IMR-90 (cell line): ENCODE measurements around the gene HSD17B14. TPM values are rescaled to one million over a fixed set of nuclear protein-coding genes. Genes with fewer than 3 reads are reported as not detected.
A peak's percentile ranks its signal among the peaks of the same experiment; 100 is the strongest.

Source experiments
- ATAC-seq: fragments of 200-7000 bp; cut with Tn5 transposase; 2 replicates; pipeline ENCODE4 v1.9.1; 2020; ENCODE audit warnings: low read depth, mild to moderate bottlenecking, moderate library complexity
- BruUV-seq: library from RNA; stranded (reverse); fragments of 400-500 nt; replicated peaks from 2 replicates; lab custom pipeline; 2021; lab: Mats Ljungman, UMichigan
- CTCF ChIA-PET: fragments of 300-600 bp; formaldehyde crosslinking; extraction: SDS; loops from one replicate; lab custom pipeline; 2021; ENCODE audit warnings: antibody characterized with exemption; lab: Yijun Ruan, JAX
- POLR2A ChIA-PET: fragments of 300-600 bp; sonication (Branson Sonifier 250); formaldehyde crosslinking; loops from one replicate; lab custom pipeline; 2022; ENCODE audit warnings: antibody characterized with exemption; ENCODE audit not compliant: unreplicated experiment; lab: Charles Lee
- DNase-seq: peaks from one replicate; pipeline ENCODE4 v3.0.0; 2013
- H2AFZ ChIP-seq: replicated peaks from 2 replicates; pipeline ENCODE3; 2013; ENCODE audit warnings: low read length, mild to moderate bottlenecking; ENCODE audit not compliant: poor library complexity
- H2AK5ac ChIP-seq: 2 replicates; pipeline ENCODE4 v1.6.1; 2013; ENCODE audit warnings: low read depth, low read length, inconsistent platforms
- H2AK9ac ChIP-seq: replicated peaks from 2 replicates; pipeline ENCODE3; 2013; ENCODE audit warnings: mild to moderate bottlenecking, low read depth, low read length, moderate library complexity; ENCODE audit not compliant: poor library complexity
- H2BK120ac ChIP-seq: 2 replicates; pipeline ENCODE4 v1.6.1; 2013; ENCODE audit warnings: low read depth, low read length, inconsistent platforms
- H2BK15ac ChIP-seq: 3 replicates; pipeline ENCODE4 v1.6.1; 2013; ENCODE audit warnings: low read depth, low read length, inconsistent platforms
- H2BK20ac ChIP-seq: 2 replicates; pipeline ENCODE4 v1.6.1; 2013; ENCODE audit warnings: low read depth, mild to moderate bottlenecking, inconsistent platforms, low read length, moderate library complexity
- H2BK5ac ChIP-seq: 2 replicates; pipeline ENCODE4 v1.6.1; 2013; ENCODE audit warnings: mild to moderate bottlenecking, low read depth, low read length, inconsistent platforms; ENCODE audit not compliant: poor library complexity, severe bottlenecking
- H3K14ac ChIP-seq: replicated peaks from 2 replicates; pipeline ENCODE4 v1.6.1; 2013; ENCODE audit warnings: low read depth, low read length, inconsistent platforms
- H3K18ac ChIP-seq: 2 replicates; pipeline ENCODE4 v1.6.1; 2013; ENCODE audit warnings: low read depth, low read length, control low read depth
- H3K23ac ChIP-seq: 2 replicates; pipeline ENCODE4 v1.6.1; 2013; ENCODE audit warnings: low read depth, low read length, inconsistent platforms
- H3K27ac ChIP-seq: 2 replicates; pipeline ENCODE4 v1.5.1; 2013; ENCODE audit warnings: mild to moderate bottlenecking, control low read depth, low read length; ENCODE audit not compliant: insufficient read depth
- H3K27me3 ChIP-seq: 2 replicates; pipeline ENCODE4 v1.6.1; 2013; ENCODE audit warnings: low read length; ENCODE audit not compliant: control insufficient read depth, insufficient read depth
- H3K36me3 ChIP-seq: 2 replicates; pipeline ENCODE4 v1.6.1; 2013; ENCODE audit warnings: low read length, mixed read lengths; ENCODE audit not compliant: control insufficient read depth, insufficient read depth
- H3K4ac ChIP-seq: 2 replicates; pipeline ENCODE4 v1.6.1; 2013; ENCODE audit warnings: low read depth, low read length, inconsistent platforms
- H3K4me1 ChIP-seq: 2 replicates; pipeline ENCODE4 v1.6.1; 2013; ENCODE audit warnings: low read length, mixed read lengths; ENCODE audit not compliant: control insufficient read depth, insufficient read depth
- H3K4me2 ChIP-seq: 2 replicates; pipeline ENCODE4 v1.6.1; 2013; ENCODE audit warnings: low read depth, mild to moderate bottlenecking, control low read depth, low read length, moderate library complexity
- H3K4me3 ChIP-seq: 2 replicates; pipeline ENCODE4 v1.5.1; 2013; ENCODE audit warnings: low read depth, mild to moderate bottlenecking, control low read depth, low read length, moderate library complexity; ENCODE audit not compliant: insufficient read depth
- H3K56ac ChIP-seq: 2 replicates; pipeline ENCODE4 v1.6.1; 2013; ENCODE audit warnings: low read length, inconsistent platforms; ENCODE audit not compliant: insufficient read depth; ENCODE audit errors: extremely low read depth
- H3K79me1 ChIP-seq, 2 experiments: 2 replicates each; pipeline ENCODE4 v1.6.1; 2013; ENCODE audit warnings: low read length in 2 of 2, inconsistent platforms in 1 of 2, low read depth in 1 of 2
- H3K9ac ChIP-seq: 2 replicates; pipeline ENCODE4 v1.6.1; 2013; ENCODE audit warnings: low read depth, low read length, control low read depth
- H3K9me1 ChIP-seq: 2 replicates; pipeline ENCODE4 v1.6.1; 2013; ENCODE audit warnings: low read length, inconsistent platforms; ENCODE audit not compliant: insufficient read depth
- H3K9me3 ChIP-seq: 2 replicates; pipeline ENCODE4 v1.6.1; 2013; ENCODE audit warnings: low read length; ENCODE audit not compliant: control insufficient read depth, insufficient read depth
- H4K20me1 ChIP-seq: 2 replicates; pipeline ENCODE4 v1.6.1; 2013; ENCODE audit warnings: low read length, inconsistent platforms; ENCODE audit not compliant: insufficient read depth
- H4K5ac ChIP-seq: 2 replicates; pipeline ENCODE4 v1.6.1; 2013; ENCODE audit warnings: mild to moderate bottlenecking, low read depth, low read length, control low read depth
- H4K8ac ChIP-seq, 2 experiments: 2 replicates each; pipeline ENCODE4 v1.6.1; 2013; ENCODE audit warnings: low read depth in 2 of 2, low read length in 2 of 2, control low read depth in 1 of 2, inconsistent platforms in 1 of 2
- H4K91ac ChIP-seq: 2 replicates; pipeline ENCODE4 v1.6.1; 2013; ENCODE audit warnings: low read depth, low read length, inconsistent platforms; ENCODE audit not compliant: insufficient read depth
- SMC3 ChIP-seq: fragments of 150-350 bp; IDR thresholded peaks from 2 replicates; pipeline ENCODE4 v1.6.1; 2016; ENCODE audit warnings: low read depth, mild to moderate bottlenecking, antibody characterized with exemption, low read length, moderate library complexity
- WGBS, 2 experiments: methylation state at CpG; one replicate each; pipeline versions ENCODE4 v1.1.5 to v1.1.7; 2013; ENCODE audit warnings: missing lambda C conversion rate in 2 of 2; ENCODE audit not compliant: insufficient read length in 1 of 2; ENCODE audit errors: extremely low coverage in 2 of 2; 5-methylcytosine and 5-hydroxymethylcytosine counted together
- dilution Hi-C: fragments of 300-500 bp; cut with HindIII; formaldehyde crosslinking; loops from one replicate; pipeline ENCODE4 v1.14.3; 2018; ENCODE audit warnings: low sequenced_read_pairs; ENCODE audit not compliant: unreplicated experiment
- in situ Hi-C: fragments of 300-500 bp; cut with MboI; formaldehyde crosslinking; loops from 3 replicates; pipeline ENCODE4 v1.14.3; 2019; ENCODE audit warnings: low sequenced_read_pairs, inconsistent platforms, mixed read lengths
- intact Hi-C: fragments of 100-400 bp; cut with micrococcal nuclease; formaldehyde crosslinking; loops from 2 replicates; pipeline ENCODE4 v1.10.0; 2022
- polyA plus RNA-seq, 3 experiments: library from polyadenylated mRNA; depleted of rRNA; stranded (reverse); fragments of >200 nt; gene quantifications; 2 replicates each; pipeline ENCODE4 v1.2.3, GENCODE V29; 2012; ENCODE audit warnings: low replicate concordance in 1 of 3
- total RNA-seq: library from RNA; depleted of rRNA; stranded (reverse); fragments of >200 nt; gene quantifications from 2 replicates; pipeline ENCODE4 v1.2.3, GENCODE V29; 2012
- TF ChIP-seq, protein P1 (sequence below): fragments of 150-350 bp; IDR thresholded peaks from 2 replicates; pipeline ENCODE4 v1.6.1; 2016; ENCODE audit warnings: low read depth, mild to moderate bottlenecking, low read length, moderate library complexity, borderline replicate concordance
- TF ChIP-seq, protein P2 (sequence below): fragments of 150-350 bp; IDR thresholded peaks from 2 replicates; pipeline ENCODE4 v1.6.1; 2017; ENCODE audit warnings: mild to moderate bottlenecking, antibody characterized with exemption, low read length, low read depth

HSD17B14 gene
- total and polyA plus RNA-seq, 2 of the 4 experiments (the other 2 are of a cell fraction), result 0.54 to 4.5 TPM

DNA sequence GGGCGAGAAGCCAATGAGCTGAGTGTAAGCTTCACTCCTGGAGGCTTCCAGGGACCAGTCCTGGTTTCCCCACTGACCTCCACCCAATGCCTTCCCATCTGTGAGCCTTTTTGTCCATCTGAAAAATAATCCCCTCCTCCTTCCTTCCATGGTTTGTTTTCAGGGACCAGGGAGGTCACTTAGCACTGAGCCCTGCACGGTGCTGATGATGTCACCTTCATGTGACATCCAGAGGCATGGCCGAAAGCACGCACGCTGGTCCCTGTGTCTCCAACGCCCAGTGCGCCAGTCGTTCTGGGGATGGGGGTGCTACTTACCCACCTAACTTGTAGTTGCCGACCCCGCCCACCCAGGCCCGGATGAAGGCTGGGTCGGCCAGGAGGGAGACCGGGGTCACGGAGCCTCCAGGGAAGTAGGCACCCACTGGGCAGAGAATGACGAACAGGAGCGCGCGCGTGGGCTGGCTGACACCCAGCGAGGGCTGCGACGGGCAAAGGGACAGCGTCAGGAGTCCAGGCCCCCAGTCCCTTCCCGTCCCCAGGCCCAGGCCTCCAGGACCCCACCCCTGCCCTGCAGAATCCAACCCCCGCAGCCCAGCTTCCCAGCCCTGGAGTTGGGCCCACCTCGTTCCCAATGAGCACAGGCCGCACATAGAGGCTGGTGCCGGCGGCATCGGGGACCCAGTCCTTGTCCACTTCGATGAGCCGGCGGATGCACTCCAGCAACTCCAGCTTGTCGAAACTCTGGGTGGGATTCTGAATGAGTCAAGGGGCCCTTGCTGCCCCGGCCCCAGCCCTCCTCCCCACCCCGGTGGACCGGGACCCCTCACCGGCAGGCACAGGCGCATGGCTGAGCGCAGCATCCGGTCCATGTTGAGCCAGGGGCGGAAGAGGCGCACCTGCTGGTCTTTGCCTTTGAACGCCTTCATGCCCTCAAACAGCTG is 36.7 kb downstream of the HSD17B14 start:
- no peak overlapping the region for H4K8ac ChIP-seq
- BruUV-seq, result no TSS peak
- H2AFZ ChIP-seq, result peak overlapping the region; percentile 58
- no peak overlapping the region for H3K14ac ChIP-seq
- in situ Hi-C loops (no loop called here), intact Hi-C loops (no loop called here), dilution Hi-C loops (loop anchor here (10.0 kb wide), 1 partner anchor 55 kb away; no protein-coding TSS in a partner anchor)
- no peak overlapping the region for H3K4me2 ChIP-seq
- H2AK5ac ChIP-seq, result no peak overlapping the region
- H2BK120ac ChIP-seq, result no peak overlapping the region
- no peak overlapping the region for H3K27ac ChIP-seq
- H3K9ac ChIP-seq, result no peak overlapping the region
- no peaks in the 10 kb centered on the region for H3K9me1 ChIP-seq
- DNase-seq, result no peak
- no peak overlapping the region for H4K91ac ChIP-seq
- CTCF ChIA-PET, result no interaction called here
- peaks cover 7% of the 10 kb centered on the region for H3K4me1 ChIP-seq
- H2BK5ac ChIP-seq, result no peak overlapping the region
- H3K36me3 ChIP-seq, result no peaks in the 10 kb centered on the region; the same call in 1 of the 2 replicates
- POLR2A ChIA-PET, result no interaction called here
- no peak overlapping the region for H2BK15ac ChIP-seq
- TF ChIP-seq, protein P1, sequence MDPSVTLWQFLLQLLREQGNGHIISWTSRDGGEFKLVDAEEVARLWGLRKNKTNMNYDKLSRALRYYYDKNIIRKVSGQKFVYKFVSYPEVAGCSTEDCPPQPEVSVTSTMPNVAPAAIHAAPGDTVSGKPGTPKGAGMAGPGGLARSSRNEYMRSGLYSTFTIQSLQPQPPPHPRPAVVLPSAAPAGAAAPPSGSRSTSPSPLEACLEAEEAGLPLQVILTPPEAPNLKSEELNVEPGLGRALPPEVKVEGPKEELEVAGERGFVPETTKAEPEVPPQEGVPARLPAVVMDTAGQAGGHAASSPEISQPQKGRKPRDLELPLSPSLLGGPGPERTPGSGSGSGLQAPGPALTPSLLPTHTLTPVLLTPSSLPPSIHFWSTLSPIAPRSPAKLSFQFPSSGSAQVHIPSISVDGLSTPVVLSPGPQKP, result no peak
- TF ChIP-seq, protein P2, sequence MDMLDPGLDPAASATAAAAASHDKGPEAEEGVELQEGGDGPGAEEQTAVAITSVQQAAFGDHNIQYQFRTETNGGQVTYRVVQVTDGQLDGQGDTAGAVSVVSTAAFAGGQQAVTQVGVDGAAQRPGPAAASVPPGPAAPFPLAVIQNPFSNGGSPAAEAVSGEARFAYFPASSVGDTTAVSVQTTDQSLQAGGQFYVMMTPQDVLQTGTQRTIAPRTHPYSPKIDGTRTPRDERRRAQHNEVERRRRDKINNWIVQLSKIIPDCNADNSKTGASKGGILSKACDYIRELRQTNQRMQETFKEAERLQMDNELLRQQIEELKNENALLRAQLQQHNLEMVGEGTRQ, result no peak
- TF ChIP-seq SMC3, result no peak
- no peak for ATAC-seq
- no peak overlapping the region for H3K4me3 ChIP-seq
- H3K27me3 ChIP-seq, result no peaks in the 10 kb centered on the region
- no peak overlapping the region for H3K56ac ChIP-seq
- H4K20me1 ChIP-seq, result 0 out of 2 replicates have a peak, but pooled peaks cover 2% of the 10 kb centered on the region
- no peaks in the 10 kb centered on the region for H3K9me3 ChIP-seq
- no peak overlapping the region for H4K5ac ChIP-seq
- no peak overlapping the region for H3K23ac ChIP-seq
- H2BK20ac ChIP-seq, result no peak overlapping the region
- WGBS, 2 experiments, result 95% methylated on average over 26 of the region's 44 CpGs; no CpG with 5 or more reads in 1 of the 2 experiments
- no peak overlapping the region for H3K4ac ChIP-seq
- H3K79me1 ChIP-seq, result no peaks in the 10 kb centered on the region; a peak in 1 of 4 replicates
- peak overlapping the region; percentile 37 for H2AK9ac ChIP-seq
- no peak overlapping the region for H3K18ac ChIP-seq
